H1 (cell line): Measurements from ENCODE around the gene DNAJB6. TPM values are rescaled to one million over a fixed set of nuclear protein-coding genes. Genes with fewer than 3 reads are reported as not detected.

ENCODE experiments used
- CTCF ChIA-PET: fragments of 300-600 bp; sonication (Branson Sonifier 250); formaldehyde crosslinking; loops from one replicate; lab custom pipeline; 2021; ENCODE audit not compliant: partially characterized antibody; lab: Charles Lee
- POLR2A ChIA-PET: fragments of 300-600 bp; sonication (Branson Sonifier 250); formaldehyde crosslinking; loops from one replicate; lab custom pipeline; 2021; ENCODE audit warnings: inconsistent platforms; ENCODE audit not compliant: partially characterized antibody; lab: Charles Lee
- DNase-seq, 2 experiments: peaks; one replicate each; pipeline versions ENCODE4 v3.0.0 to v3.0.0-alpha.2; 2010 to 2022; ENCODE audit warnings: low spot score in 2 of 2, low read depth in 1 of 2, mixed read lengths in 1 of 2
- FAIRE-seq: peaks from 2 replicates; lab custom pipeline; 2011; peaks lifted over from hg19 to GRCh38; lab: Jason Lieb, UNC
- H2AFZ ChIP-seq: 2 replicates; pipeline ENCODE4 v1.8.1; 2012; ENCODE audit warnings: low read length, inconsistent platforms
- H2AK5ac ChIP-seq: 2 replicates; pipeline ENCODE4 v1.6.1; 2013; ENCODE audit warnings: low read depth, low read length
- H2BK120ac ChIP-seq: replicated peaks from 2 replicates; pipeline ENCODE3; 2013; ENCODE audit warnings: low read depth, low read length, inconsistent platforms
- H2BK12ac ChIP-seq: 2 replicates; pipeline ENCODE4 v1.6.1; 2013; ENCODE audit warnings: low read depth, low read length
- H2BK15ac ChIP-seq: 2 replicates; pipeline ENCODE4 v1.6.1; 2013; ENCODE audit warnings: low read length
- H2BK20ac ChIP-seq: 2 replicates; pipeline ENCODE4 v1.6.1; 2013; ENCODE audit warnings: low read length
- H2BK5ac ChIP-seq: 2 replicates; pipeline ENCODE4 v1.6.1; 2013; ENCODE audit warnings: low read depth, low read length
- H3K14ac ChIP-seq: 2 replicates; pipeline ENCODE4 v1.6.1; 2013; ENCODE audit warnings: inconsistent platforms; ENCODE audit not compliant: insufficient read length
- H3K18ac ChIP-seq: 2 replicates; pipeline ENCODE4 v1.6.1; 2013; ENCODE audit warnings: low read length; ENCODE audit errors: extremely low read depth
- H3K23ac ChIP-seq: 2 replicates; pipeline ENCODE4 v1.6.1; 2013; ENCODE audit warnings: inconsistent platforms; ENCODE audit not compliant: insufficient read length
- H3K23me2 ChIP-seq: 2 replicates; pipeline ENCODE4 v1.6.1; 2013; ENCODE audit warnings: low read depth, low read length
- H3K27ac ChIP-seq: 2 replicates; pipeline ENCODE4 v1.6.1; 2011; ENCODE audit warnings: low read depth, low read length, inconsistent platforms
- H3K27me3 ChIP-seq, 4 experiments: replicated peaks in 1 of 4; 1 replicate in 1 of 4; 2 replicates in 3 of 4; pipeline versions ENCODE4 v1.6.1 to v1.8.1; 2011 to 2013; ENCODE audit warnings: low read length in 3 of 4, mild to moderate bottlenecking in 3 of 4, inconsistent platforms in 2 of 4, mixed read lengths in 2 of 4, moderate library complexity in 1 of 4; ENCODE audit not compliant: control insufficient read depth in 3 of 4, insufficient read depth in 3 of 4; ENCODE audit errors: extremely low read depth in 1 of 4
- H3K36me3 ChIP-seq, 4 experiments: 2 replicates each; pipeline versions ENCODE4 v1.6.1 to v1.8.1; 2011 to 2013; ENCODE audit warnings: mild to moderate bottlenecking in 4 of 4, low read length in 3 of 4, moderate library complexity in 2 of 4, control low read depth in 1 of 4, inconsistent platforms in 1 of 4; ENCODE audit not compliant: insufficient read depth in 4 of 4, control insufficient read depth in 2 of 4
- H3K4ac ChIP-seq: replicated peaks from 2 replicates; pipeline ENCODE3; 2013; ENCODE audit warnings: low read length, low read depth, mixed read lengths, inconsistent platforms; ENCODE audit not compliant: insufficient read length
- H3K4me1 ChIP-seq, 4 experiments: replicated peaks in 1 of 4; 1 replicate in 1 of 4; 2 replicates in 3 of 4; pipeline versions ENCODE4 v1.6.1 to v1.8.1; 2011 to 2013; ENCODE audit warnings: low read length in 3 of 4, inconsistent platforms in 2 of 4, mixed read lengths in 1 of 4; ENCODE audit not compliant: insufficient read depth in 4 of 4, control insufficient read depth in 3 of 4
- H3K4me2 ChIP-seq, 2 experiments: 2 replicates each; pipeline versions ENCODE4 v1.6.1 to v1.8.1; 2011 to 2013; ENCODE audit warnings: low read depth in 2 of 2, low read length in 2 of 2, control low read depth in 1 of 2, inconsistent platforms in 1 of 2, mild to moderate bottlenecking in 1 of 2; ENCODE audit not compliant: insufficient read depth in 1 of 2
- H3K4me3 ChIP-seq, 4 experiments: fragments of 200-600, 300-600 bp in 1 of 4; sonication (generic), shearing (Covaris generic), sonication (Bioruptor Twin) in 1 of 4; 2 replicates each; pipeline versions ENCODE4 v1.5.1 to v1.8.1; 2011 to 2016; ENCODE audit warnings: low read length in 4 of 4, low read depth in 3 of 4, control low read depth in 2 of 4, inconsistent platforms in 2 of 4, mild to moderate bottlenecking in 2 of 4, mixed read lengths in 1 of 4, moderate library complexity in 1 of 4; ENCODE audit not compliant: insufficient read depth in 2 of 4; ENCODE audit errors: extremely low read depth in 1 of 4
- H3K56ac ChIP-seq: replicated peaks from 2 replicates; pipeline ENCODE3; 2013; ENCODE audit warnings: low read depth, mild to moderate bottlenecking, mixed read lengths, low read length, inconsistent platforms; ENCODE audit not compliant: insufficient read length
- H3K79me1 ChIP-seq: 2 replicates; pipeline ENCODE4 v1.6.1; 2013; ENCODE audit warnings: low read depth, low read length, control low read depth
- H3K79me2 ChIP-seq, 2 experiments: 2 replicates each; pipeline versions ENCODE4 v1.6.1 to v1.8.1; 2012 to 2013; ENCODE audit warnings: low read length in 2 of 2, mild to moderate bottlenecking in 2 of 2, inconsistent platforms in 1 of 2; ENCODE audit not compliant: insufficient read depth in 2 of 2, control insufficient read depth in 1 of 2
- H3K9ac ChIP-seq, 4 experiments: replicated peaks in 1 of 4; 1 replicate in 1 of 4; 2 replicates in 3 of 4; pipeline versions ENCODE4 v1.6.1 to v1.8.1; 2011 to 2013; ENCODE audit warnings: low read depth in 3 of 4, low read length in 3 of 4, control low read depth in 2 of 4, mild to moderate bottlenecking in 2 of 4, moderate library complexity in 2 of 4, inconsistent platforms in 1 of 4; ENCODE audit errors: extremely low read depth in 1 of 4
- H3K9me3 ChIP-seq, 2 experiments: 2 replicates each; pipeline versions ENCODE4 v1.6.1 to v1.8.1; 2012 to 2013; ENCODE audit warnings: mild to moderate bottlenecking in 2 of 2, moderate library complexity in 2 of 2, control low read depth in 1 of 2, inconsistent platforms in 1 of 2, low read depth in 1 of 2, low read length in 1 of 2, mixed read lengths in 1 of 2; ENCODE audit not compliant: insufficient read depth in 2 of 2
- H4K20me1 ChIP-seq, 2 experiments: replicated peaks in 1 of 2; 2 replicates each; pipeline versions ENCODE3 to v1.8.1; 2011 to 2013; ENCODE audit warnings: inconsistent platforms in 2 of 2, low read length in 2 of 2, mild to moderate bottlenecking in 1 of 2; ENCODE audit not compliant: insufficient read depth in 2 of 2, control insufficient read depth in 1 of 2
- H4K5ac ChIP-seq: 2 replicates; pipeline ENCODE4 v1.6.1; 2013; ENCODE audit warnings: low read length, low read depth, mixed read lengths, inconsistent platforms; ENCODE audit not compliant: insufficient read length
- H4K8ac ChIP-seq: 2 replicates; pipeline ENCODE4 v1.8.0; 2013; ENCODE audit warnings: mild to moderate bottlenecking, moderate library complexity, low read length, inconsistent platforms; ENCODE audit not compliant: insufficient read depth; ENCODE audit errors: extremely low read depth
- H4K91ac ChIP-seq: replicated peaks from 2 replicates; pipeline ENCODE3; 2013; ENCODE audit warnings: low read length, mixed read lengths, inconsistent platforms; ENCODE audit not compliant: insufficient read length
- BACH1 ChIP-seq: IDR thresholded peaks from 2 replicates; pipeline ENCODE4 v1.6.1; 2012; ENCODE audit warnings: low read length, improper control_type of control experiment
- BCL11A ChIP-seq, 2 experiments: IDR thresholded peaks; one replicate each; pipeline ENCODE4 v1.6.1; 2011; ENCODE audit warnings: low read depth in 2 of 2, low read length in 2 of 2, mild to moderate bottlenecking in 2 of 2
- CREB1 ChIP-seq: IDR thresholded peaks from 2 replicates; pipeline ENCODE4 v1.6.1; 2012; ENCODE audit warnings: inconsistent platforms
- CTBP2 ChIP-seq: IDR thresholded peaks from 2 replicates; pipeline ENCODE4 v1.7.0; 2011; ENCODE audit warnings: borderline replicate concordance, mild to moderate bottlenecking, moderate library complexity, mixed read lengths, low read length; ENCODE audit not compliant: insufficient read depth, insufficient read length
- MAX ChIP-seq: IDR thresholded peaks from 2 replicates; pipeline ENCODE4 v1.6.1; 2012; ENCODE audit warnings: inconsistent platforms
- RXRA ChIP-seq: IDR thresholded peaks from 2 replicates; pipeline ENCODE4 v1.6.1; 2011; ENCODE audit warnings: low read depth, mild to moderate bottlenecking, low read length, moderate library complexity; ENCODE audit not compliant: insufficient read depth
- SIN3A ChIP-seq, 2 experiments: IDR thresholded peaks in 1 of 2; conservative IDR thresholded peaks in 1 of 2; 2 replicates each; pipeline ENCODE4 v1.6.1; 2011 to 2012; ENCODE audit warnings: low read length in 2 of 2, improper control_type of control experiment in 1 of 2, low read depth in 1 of 2, mild to moderate bottlenecking in 1 of 2
- TEAD4 ChIP-seq: IDR thresholded peaks from 2 replicates; pipeline ENCODE4 v1.6.1; 2012; ENCODE audit warnings: low read depth, low read length, inconsistent platforms, mixed read lengths
- WGBS, 2 experiments: shearing (Covaris generic) in 1 of 2; methylation state at CpG; one replicate each; pipeline versions ENCODE4 v1.1.6 to v1.1.7; 2013 to 2015; ENCODE audit warnings: low lambda C conversion rate in 2 of 2, mixed read lengths in 2 of 2, inconsistent platforms in 1 of 2, low coverage in 1 of 2, missing lambda C conversion rate in 1 of 2; ENCODE audit not compliant: insufficient replicate concordance in 2 of 2, insufficient coverage in 1 of 2, insufficient read length in 1 of 2; ENCODE audit errors: extremely low coverage in 1 of 2, missing lambda C conversion rate in 1 of 2; 5-methylcytosine and 5-hydroxymethylcytosine counted together
- polyA plus RNA-seq, 7 experiments: library from polyadenylated mRNA; depleted of rRNA in 3 of 7; stranded (reverse) in 5 of 7; unstranded in 2 of 7; fragments of >200 nt in 5 of 7; fragments of 200-250 nt in 2 of 7; gene quantifications; 1 replicate in 5 of 7; 2 replicates in 1 of 7; 4 replicates in 1 of 7; pipeline versions ENCODE4 v1.2.1 to v1.2.3, GENCODE V29; 2011 to 2013; ENCODE audit warnings: missing spikeins in 2 of 7, mixed read lengths in 2 of 7
- total RNA-seq: library from RNA; stranded (reverse); fragmentation: NEBNext Ultra II Directional; extraction: Animal tissue kit (Norgen Biotek cat#: 25700); gene quantifications from 2 replicates; pipeline ENCODE4 v1.2.1, GENCODE V29; 2021

DNAJB6 gene
- total and polyA plus RNA-seq, 2 of the 8 experiments (the other 6 are each of a cell fraction or from before 2014, with no cell fraction given): 166 to 295 TPM

GRCh38 chr7:157445956-157446295, 109.1 kb downstream of the DNAJB6 start:
- Histone ChIP-seq H3K27ac (no peak overlapping the region), H2BK20ac (no peak overlapping the region), H4K5ac (no peak overlapping the region), H2AFZ (no peak overlapping the region), H3K56ac (no peak overlapping the region), H4K20me1 (no peaks in the 10 kb centered on the region), H2AK5ac (no peak overlapping the region), H4K8ac (peak overlapping the region; percentile 80; the same call in 1 of the 2 replicates), H3K4me1 (no peaks in the 10 kb centered on the region), H3K9me3 (peaks cover 6 to 19% of the 10 kb centered on the region in 2 experiments; a peak in 2 of 4 replicates), H3K4me2 (no peak overlapping the region), H3K4ac (no peak overlapping the region), H2BK15ac (no peak overlapping the region), H3K79me2 (no peaks in the 10 kb centered on the region), H2BK12ac (no peak overlapping the region), H3K23me2 (no peaks in the 10 kb centered on the region), H3K18ac (no peak overlapping the region), H2BK120ac (no peak overlapping the region), H3K27me3 (peaks cover 0 to 2% (median 0%) of the 10 kb centered on the region in 4 experiments; a peak in 1 of 7 replicates), H3K36me3 (no peaks in the 10 kb centered on the region), H2BK5ac (no peak overlapping the region), H3K9ac (no peak overlapping the region), H4K91ac (no peak overlapping the region), H3K23ac (no peak overlapping the region), H3K4me3 (no peak overlapping the region), H3K14ac (no peak overlapping the region), H3K79me1 (no peaks in the 10 kb centered on the region)
- POLR2A ChIA-PET: no interaction called here
- TF ChIP-seq SIN3A (conservative IDR thresholded peaks at IDR 0.05 in 1 of 2, IDR thresholded peaks at IDR 0.05 in 1 of 2; ENCODE audit: low read depth in 1 of 2, low read length in 2 of 2) (no peak), CREB1 (no peak), BCL11A (IDR thresholded peaks at IDR 0.05; ENCODE audit: low read depth in 2 of 2, low read length in 2 of 2) (no peak), TEAD4 (no peak), BACH1 (no peak), RXRA (no peak), MAX (no peak), CTBP2 (no peak)
- DNase-seq: peak in 1 of 2 experiments; percentile 43
- no peak for FAIRE-seq
- whole genome bisulfite sequencing, 2 experiments: 86% methylated on average over 11 of the region's 11 CpGs; no CpG with 5 or more reads in 1 of the 2 experiments
- CTCF ChIA-PET: interaction anchor here (0.8 to 2.3 kb wide), 4 partner anchors 9 to 210 kb away, joined by 3 to 7 read pairs (median 4); no protein-coding TSS in a partner anchor
